GM12801 (cell line): ENCODE results near the gene DKK2.

Experiments used
- TF ChIP-seq, protein P1 (sequence below): IDR thresholded peaks from one replicate; pipeline ENCODE4 v1.5.1; 2011; ENCODE audit warnings: control low read depth; ENCODE audit not compliant: insufficient read length; ENCODE audit errors: extremely low read depth

Gene DKK2

DNA sequence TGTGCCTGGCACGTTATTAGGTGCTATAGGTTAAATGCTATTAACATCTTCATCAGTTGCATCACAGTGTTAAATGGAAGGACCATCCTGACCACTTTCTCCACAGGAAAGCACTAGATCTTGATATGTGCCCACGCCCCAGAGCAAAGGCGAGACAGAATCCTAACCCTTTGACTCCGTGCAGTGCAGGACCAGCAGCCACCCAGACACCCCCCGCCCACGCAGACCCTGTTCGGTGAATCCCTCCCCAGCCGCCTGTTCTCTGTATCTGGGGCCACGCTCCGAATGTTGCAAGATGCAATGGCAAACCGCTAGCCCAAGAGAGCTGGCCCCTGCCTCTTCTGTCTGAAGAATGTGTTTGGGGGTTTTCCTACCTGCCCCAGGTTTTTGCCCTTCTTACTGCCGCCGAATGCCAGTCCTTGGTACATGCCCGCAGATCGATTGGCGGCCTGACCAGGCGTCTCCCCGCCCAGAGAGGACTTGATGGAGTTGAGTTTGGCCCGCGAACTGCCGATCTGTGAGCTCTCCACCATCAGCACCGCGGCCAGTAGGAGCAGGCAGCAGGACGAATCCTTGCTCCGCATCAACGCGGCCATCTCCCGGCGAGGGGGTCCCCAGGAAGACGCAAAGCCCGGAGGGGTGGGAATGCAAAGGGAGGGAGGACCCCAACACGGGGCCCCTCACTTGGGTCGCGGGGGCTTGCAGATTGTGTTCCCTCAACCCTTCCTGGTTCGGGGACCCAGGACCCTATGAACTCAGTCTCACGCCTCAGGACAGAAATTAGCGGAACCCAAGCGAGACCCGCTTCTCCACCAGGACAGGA lies 906 bp downstream of the DKK2 start:
- TF ChIP-seq, protein P1, sequence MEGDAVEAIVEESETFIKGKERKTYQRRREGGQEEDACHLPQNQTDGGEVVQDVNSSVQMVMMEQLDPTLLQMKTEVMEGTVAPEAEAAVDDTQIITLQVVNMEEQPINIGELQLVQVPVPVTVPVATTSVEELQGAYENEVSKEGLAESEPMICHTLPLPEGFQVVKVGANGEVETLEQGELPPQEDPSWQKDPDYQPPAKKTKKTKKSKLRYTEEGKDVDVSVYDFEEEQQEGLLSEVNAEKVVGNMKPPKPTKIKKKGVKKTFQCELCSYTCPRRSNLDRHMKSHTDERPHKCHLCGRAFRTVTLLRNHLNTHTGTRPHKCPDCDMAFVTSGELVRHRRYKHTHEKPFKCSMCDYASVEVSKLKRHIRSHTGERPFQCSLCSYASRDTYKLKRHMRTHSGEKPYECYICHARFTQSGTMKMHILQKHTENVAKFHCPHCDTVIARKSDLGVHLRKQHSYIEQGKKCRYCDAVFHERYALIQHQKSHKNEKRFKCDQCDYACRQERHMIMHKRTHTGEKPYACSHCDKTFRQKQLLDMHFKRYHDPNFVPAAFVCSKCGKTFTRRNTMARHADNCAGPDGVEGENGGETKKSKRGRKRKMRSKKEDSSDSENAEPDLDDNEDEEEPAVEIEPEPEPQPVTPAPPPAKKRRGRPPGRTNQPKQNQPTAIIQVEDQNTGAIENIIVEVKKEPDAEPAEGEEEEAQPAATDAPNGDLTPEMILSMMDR = no peak

DNA sequence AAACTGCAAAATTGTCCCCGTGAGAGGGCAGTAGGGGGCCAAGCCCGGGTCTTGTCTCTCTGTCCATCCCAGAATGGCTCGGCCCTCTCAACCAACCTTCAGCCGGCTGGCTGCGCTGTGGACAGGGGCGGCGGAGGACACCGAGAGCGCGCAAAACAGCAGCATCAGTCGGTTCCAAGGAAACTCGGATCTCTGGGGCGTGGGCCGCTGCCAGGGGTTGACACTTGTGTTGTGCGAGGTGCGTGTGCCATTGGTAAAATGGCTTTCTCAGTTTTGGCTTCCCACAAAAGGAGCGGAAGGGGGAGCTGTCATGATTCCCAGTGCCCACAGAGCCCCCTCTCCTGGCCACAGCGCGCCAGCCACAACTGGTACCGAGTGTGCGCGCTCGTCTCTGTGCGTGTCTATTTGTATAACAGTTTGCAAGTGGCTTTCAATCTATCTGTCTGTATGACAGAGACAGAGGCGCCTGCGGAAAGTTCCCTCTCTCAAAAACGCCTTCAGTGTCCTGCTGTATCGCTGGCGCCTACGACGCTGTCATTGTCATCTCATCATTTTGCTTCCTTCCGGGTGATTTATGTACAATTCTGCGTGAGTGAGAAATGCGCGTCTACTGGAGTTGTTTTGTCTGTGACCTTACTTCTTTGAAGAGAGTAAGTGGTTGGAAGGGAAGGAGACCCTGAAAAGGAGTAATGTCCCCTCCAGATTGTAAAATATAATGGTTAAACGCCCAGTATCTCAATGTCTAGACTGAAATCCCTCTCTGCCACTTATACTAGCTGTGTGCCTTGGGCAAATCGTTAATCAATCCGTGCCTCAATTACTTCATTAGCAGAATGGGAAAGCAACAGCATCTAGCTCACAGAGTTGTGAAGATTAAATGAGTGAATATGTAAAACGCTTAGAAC lies 1.8 kb downstream of the DKK2 start:
- TF ChIP-seq, protein P1 = no peak

DNA sequence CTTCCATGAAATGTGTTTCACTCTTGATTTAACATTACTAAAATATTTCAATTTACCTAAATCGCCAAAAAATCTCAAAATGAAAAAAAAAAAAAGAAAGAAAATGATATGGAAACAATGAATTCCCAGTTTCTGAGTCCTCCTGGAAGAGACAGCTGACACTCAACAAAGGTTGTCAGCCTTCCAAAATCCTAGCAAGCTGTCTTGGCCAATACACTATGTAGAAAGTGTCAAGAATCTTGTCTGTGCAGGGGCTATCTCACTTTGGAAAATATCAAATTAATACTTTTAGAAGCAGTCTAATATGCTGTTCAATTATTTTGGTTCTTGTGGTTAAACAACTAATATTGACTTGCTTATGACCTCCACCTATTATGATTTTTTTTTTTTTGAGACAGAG lies 8.7 kb downstream of the DKK2 start:
- TF ChIP-seq, protein P1 = no peak

DNA sequence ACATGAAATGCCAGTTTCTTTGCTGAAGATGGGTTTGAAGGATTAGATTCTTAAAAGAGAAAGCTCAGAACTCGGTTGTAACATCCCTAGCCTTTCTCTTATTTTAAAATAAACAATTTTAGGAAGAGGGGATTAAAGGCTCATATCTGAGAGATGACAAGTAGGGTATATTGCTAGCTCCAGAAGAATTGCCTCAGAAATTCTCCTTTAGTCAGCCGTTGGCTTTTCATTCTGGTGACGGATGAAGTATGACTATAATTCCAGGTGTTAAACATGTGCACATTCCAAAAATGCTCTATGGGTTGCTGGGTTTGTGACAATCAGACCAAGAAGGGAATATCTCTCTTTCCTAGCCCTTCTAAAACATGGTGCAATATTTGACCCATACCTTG lies 17.8 kb downstream of the DKK2 start:
- TF ChIP-seq, protein P1 = no peak

DNA sequence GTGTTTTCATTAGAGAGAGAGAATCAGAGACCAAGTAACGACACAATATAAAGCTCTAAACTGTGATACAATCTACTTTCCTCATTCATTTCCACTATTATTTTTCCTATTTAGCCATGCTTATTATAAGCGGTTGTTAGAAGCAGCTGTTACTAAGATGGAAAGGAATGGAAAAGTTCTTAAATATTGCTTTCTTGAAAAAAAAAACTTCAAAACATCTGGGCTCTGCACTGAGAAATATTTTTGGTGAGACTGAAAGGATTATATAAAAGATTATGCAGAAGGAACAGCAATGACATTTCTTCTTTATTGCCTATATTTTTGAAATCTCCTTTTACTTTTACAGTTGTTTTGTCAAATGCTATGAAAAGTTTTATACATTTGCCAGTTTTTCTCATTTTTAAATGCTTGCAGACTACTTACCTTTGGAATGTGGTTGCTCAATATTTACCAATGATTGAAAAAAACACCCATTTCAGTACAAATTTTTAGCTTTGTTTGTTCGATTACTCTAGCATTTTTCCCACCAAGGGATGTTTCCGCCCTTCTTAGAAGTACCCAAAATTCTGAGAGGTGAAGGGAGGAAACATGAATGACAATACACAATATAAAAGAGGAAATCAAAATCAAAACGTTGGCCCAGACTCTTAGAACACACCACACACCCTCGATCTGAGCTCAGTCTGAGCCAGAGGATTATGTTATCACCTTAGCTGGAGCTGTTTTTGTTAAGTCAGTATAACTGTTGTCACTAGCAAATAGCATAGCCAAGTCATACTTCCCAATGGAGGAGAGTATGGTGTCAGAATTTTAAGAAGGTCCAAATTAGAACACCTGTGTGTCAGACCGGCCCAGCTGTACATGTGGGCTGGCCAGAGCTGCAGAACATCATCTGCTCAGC lies 18.4 kb downstream of the DKK2 start:
- TF ChIP-seq, protein P1 = no peak

DNA sequence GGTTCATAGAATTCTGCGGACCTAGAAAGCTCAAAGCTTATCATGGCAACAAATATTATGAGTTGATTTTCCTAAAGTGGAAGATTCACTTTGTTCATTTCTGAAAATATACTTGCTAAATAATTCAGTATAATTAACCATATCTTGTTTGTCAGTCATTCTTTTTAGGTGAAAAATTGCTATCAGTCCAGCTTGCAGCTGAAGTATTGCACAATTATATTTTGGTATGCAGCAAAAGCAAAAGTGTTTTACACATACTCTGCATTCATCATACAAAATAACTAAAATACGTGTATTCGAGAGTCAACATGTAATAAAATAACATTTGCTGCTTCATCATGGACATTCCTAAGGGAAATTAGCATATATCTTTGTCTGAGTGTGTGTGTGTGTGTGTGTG lies 24.8 kb downstream of the DKK2 start:
- TF ChIP-seq, protein P1 = no peak
